ENCODE data around the gene DNMT3A. TPM values are rescaled to one million over a fixed set of nuclear protein-coding genes. Genes with fewer than 3 reads are reported as not detected.
A peak's percentile ranks its signal among the peaks of the same experiment; 100 is the strongest.

Gene DNMT3A
- total and polyA plus RNA-seq, 4 donors: 33.7 to 52.3 (median 43.0) TPM

DNA sequence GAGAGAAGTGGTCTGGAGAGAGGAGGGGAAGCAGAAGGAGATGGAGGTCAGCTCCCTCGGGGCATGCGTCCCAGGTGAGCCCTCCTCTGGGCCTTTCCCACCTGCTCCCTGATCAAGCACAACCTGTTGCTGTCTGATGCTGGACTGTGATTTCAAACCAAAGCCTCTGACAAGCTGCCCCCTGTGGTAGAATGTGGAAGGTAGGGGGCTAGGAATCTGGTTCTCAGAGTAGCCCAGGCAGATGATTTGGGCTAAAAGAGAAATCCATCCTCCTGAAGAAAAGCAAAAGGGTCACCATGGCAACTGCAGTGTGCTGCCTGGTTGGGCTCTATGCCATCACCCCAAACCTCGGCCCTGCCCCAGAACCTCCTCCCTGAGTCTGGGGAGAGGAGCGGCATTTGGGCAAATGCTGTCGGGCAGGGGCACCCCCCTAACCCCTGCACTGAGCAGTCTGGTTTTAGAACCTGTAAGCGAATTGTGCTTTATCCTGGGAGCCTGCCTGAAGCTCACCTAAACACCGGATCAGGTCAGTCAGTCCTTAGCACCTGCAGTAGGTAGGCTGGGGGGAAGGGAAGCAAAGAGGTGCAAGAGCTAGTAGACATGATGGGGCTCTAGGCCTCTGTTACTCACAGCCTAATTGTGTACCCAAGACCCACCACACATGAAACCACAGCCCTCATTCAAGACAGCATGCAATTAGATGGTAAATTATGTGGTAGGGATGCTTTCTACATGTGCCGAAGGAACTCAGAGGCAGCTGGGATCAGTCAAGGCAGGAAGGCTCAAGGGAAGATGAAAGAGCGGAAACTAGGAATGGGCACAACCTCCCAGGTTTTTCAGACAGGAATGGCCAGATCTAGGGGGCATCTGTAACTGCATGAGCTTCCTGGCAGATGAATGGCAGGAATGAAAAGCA, 83.5 kb downstream of the DNMT3A start:
- no peak for DNase-seq (ENCODE audit: low read depth in 4 of 6, low spot score in 6 of 6)
- Histone ChIP-seq H3K27ac (ENCODE audit: low read depth, low read length) (peak overlapping the region; percentile 55), H3K36me3 (ENCODE audit: control insufficient read depth, insufficient read depth, low read length) (peaks cover 37% of the 10 kb centered on the region), H3K4me3 (ENCODE audit: low read depth, low read length) (no peak overlapping the region), H3K4me1 (ENCODE audit: control insufficient read depth, insufficient read depth, low read length) (peaks cover 35% of the 10 kb centered on the region), H3K27me3 (ENCODE audit: control insufficient read depth, insufficient read depth, low read length) (no peaks in the 10 kb centered on the region), H3K9me3 (ENCODE audit: control insufficient read depth, insufficient read depth, low read length) (no peaks in the 10 kb centered on the region)
- WGBS (ENCODE audit: insufficient coverage): 72% methylated on average over 6 of the region's 9 CpGs

DNA sequence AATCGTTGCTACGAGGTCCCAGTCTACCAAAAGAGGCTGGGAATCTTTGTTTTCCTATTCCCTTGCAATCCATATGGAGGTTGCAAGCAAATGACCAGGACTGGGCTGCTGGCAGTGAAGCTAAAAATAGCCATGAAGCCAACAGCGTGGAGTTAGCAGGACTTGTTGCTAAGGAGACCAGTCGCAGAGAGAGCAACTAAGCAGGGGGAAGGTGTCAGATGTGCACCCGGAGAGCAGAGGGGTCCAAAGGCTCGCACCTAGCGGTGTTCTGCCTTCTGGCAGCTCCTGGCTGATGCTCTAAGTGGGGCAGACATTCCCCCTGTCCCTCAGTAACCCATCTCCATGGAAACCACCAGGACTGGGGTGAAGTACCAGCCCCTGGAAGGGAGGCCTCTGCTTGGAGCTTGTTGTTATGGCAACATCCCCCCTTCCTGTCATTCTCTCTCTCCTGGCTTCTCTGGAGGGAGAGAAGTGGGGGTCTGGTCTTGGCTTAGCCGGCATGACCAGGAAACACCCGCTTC, 84.6 kb downstream of the DNMT3A start:
- H3K27ac ChIP-seq (ENCODE audit: low read depth, low read length): peak overlapping the region; percentile 55
- H3K9me3 ChIP-seq (ENCODE audit: control insufficient read depth, insufficient read depth, low read length): no peaks in the 10 kb centered on the region
- peak in 3 of 6 donors; percentile 54 to 91 (median 85) for DNase-seq (ENCODE audit: low read depth in 4 of 6, low spot score in 6 of 6)
- H3K36me3 ChIP-seq (ENCODE audit: control insufficient read depth, insufficient read depth, low read length): peaks cover 42% of the 10 kb centered on the region
- WGBS (ENCODE audit: insufficient coverage): 3% methylated on average over 7 of the region's 9 CpGs
- H3K4me1 ChIP-seq (ENCODE audit: control insufficient read depth, insufficient read depth, low read length): peaks cover 43% of the 10 kb centered on the region
- no peak overlapping the region for H3K4me3 ChIP-seq (ENCODE audit: low read depth, low read length)
- H3K27me3 ChIP-seq (ENCODE audit: control insufficient read depth, insufficient read depth, low read length): no peaks in the 10 kb centered on the region

DNA sequence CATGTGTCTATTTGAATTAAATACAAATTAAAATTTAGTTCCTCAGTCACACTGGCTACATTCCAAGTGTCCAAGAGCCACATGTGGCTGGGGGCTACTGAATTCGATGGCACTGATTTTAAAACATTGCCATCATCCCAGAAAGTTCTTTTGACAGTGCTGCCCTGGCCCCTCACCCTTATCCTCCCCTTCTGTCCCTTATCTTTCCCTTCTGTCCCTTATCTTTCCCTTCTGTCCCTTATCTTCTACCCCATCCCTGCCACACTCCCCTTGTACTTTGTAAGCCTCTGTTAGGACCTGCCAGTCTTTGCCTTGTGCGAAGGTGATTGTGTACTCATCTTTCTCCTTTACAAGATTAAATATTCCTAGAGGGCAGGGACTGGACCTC, 85.2 kb downstream of the DNMT3A start:
- Histone ChIP-seq H3K27ac (ENCODE audit: low read depth, low read length) (peak overlapping the region; percentile 55), H3K4me3 (ENCODE audit: low read depth, low read length) (no peak overlapping the region), H3K9me3 (ENCODE audit: control insufficient read depth, insufficient read depth, low read length) (no peaks in the 10 kb centered on the region), H3K4me1 (ENCODE audit: control insufficient read depth, insufficient read depth, low read length) (peaks cover 49% of the 10 kb centered on the region), H3K36me3 (ENCODE audit: control insufficient read depth, insufficient read depth, low read length) (peaks cover 43% of the 10 kb centered on the region), H3K27me3 (ENCODE audit: control insufficient read depth, insufficient read depth, low read length) (no peaks in the 10 kb centered on the region)
- DNase-seq (ENCODE audit: low read depth in 4 of 6, low spot score in 6 of 6): no peak
- WGBS (ENCODE audit: insufficient coverage): 67% methylated on average over 1 of the region's 2 CpGs

DNA sequence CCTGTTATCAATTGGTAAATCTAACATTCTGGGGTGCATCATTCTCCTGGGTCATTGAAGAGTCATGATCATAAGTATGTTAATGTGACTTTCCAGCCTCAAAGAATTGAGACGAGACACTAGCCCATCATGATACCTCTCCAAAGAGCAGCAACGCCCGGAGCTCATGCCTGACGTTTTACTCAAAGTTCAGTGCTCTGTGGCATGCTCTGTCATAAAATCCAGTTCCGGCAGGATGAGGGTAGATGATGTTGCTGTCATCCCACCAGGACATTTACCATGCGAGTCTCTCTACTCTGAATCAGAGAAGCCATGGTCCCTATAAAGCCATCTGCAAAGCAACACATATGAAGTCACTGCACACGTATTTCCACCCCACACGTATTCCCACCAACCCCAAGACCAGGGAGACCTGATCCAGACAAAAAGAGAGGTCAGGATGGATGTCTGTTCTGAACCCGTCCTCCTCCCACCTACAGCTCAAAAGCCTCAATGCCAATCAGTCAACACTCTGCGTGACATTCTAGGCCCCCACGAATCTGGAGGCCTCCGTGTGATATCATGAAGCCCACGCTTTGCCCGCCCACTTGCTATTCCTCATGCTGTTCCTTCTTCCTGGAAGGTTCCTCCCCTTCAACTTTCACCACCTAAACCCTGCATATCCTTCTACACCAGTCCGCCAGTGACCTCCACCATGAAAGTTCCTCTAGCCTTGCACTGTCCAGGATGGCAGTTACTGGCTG, 85.8 kb downstream of the DNMT3A start:
- no peak overlapping the region for H3K27ac ChIP-seq (ENCODE audit: low read depth, low read length)
- no peaks in the 10 kb centered on the region for H3K27me3 ChIP-seq (ENCODE audit: control insufficient read depth, insufficient read depth, low read length)
- no peaks in the 10 kb centered on the region for H3K9me3 ChIP-seq (ENCODE audit: control insufficient read depth, insufficient read depth, low read length)
- no peak overlapping the region for H3K4me3 ChIP-seq (ENCODE audit: low read depth, low read length)
- peaks cover 54% of the 10 kb centered on the region for H3K4me1 ChIP-seq (ENCODE audit: control insufficient read depth, insufficient read depth, low read length)
- H3K36me3 ChIP-seq (ENCODE audit: control insufficient read depth, insufficient read depth, low read length): peaks cover 45% of the 10 kb centered on the region
- WGBS (ENCODE audit: insufficient coverage): 86% methylated on average over 9 of the region's 15 CpGs
- DNase-seq (ENCODE audit: low read depth in 4 of 6, low spot score in 6 of 6): no peak

DNA sequence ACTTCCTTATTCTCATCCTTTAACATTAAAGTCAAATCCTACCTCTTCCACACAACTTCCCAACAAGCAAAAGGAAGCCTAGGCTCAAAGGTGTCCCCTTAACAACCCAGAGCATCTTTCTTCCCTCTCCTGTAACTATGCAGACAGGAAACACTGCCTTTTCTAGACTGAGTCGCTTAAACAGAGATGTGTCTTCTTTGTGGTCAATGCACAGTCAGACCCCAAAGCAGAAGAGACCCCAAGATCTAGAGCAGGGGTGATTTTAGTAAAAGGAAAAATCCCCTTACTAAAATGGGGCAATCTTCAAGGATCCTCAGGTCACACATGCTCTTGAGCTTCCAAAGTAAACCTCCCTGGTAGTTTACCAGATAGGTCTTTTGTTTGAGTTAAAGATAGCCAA, 86.8 kb downstream of the DNMT3A start:
- Histone ChIP-seq H3K27me3 (ENCODE audit: control insufficient read depth, insufficient read depth, low read length) (no peaks in the 10 kb centered on the region), H3K9me3 (ENCODE audit: control insufficient read depth, insufficient read depth, low read length) (no peaks in the 10 kb centered on the region), H3K36me3 (ENCODE audit: control insufficient read depth, insufficient read depth, low read length) (peaks cover 46% of the 10 kb centered on the region), H3K4me3 (ENCODE audit: low read depth, low read length) (no peak overlapping the region), H3K4me1 (ENCODE audit: control insufficient read depth, insufficient read depth, low read length) (peaks cover 62% of the 10 kb centered on the region), H3K27ac (ENCODE audit: low read depth, low read length) (no peak overlapping the region)
- no CpG with 5 or more reads among the region's 1 CpG for WGBS (ENCODE audit: insufficient coverage)
- no peak for DNase-seq (ENCODE audit: low read depth in 4 of 6, low spot score in 6 of 6)

DNA sequence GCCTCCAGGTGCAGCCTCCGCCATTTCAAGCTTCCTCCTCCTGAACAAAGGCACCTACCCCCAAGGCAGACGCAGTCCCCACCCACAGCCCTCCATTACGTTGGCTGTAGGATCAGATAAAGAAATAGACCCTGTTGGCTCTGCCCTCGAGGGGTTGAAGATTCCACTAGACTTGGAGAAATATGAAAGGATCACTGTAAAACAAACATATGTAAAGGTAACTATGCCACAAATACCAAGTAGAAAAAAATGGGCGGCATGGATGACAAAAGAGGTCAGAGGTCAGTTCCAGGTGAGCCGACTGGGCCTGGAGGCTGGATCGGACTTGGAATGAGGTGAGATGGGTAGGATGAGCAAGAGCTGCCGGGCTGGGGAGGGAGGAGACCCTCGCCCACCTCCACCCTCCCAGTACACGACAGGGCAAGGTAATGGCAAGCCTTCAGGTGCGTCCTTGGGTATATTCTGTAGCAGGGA, 88.5 kb downstream of the DNMT3A start:
- WGBS (ENCODE audit: insufficient coverage): 100% methylated on average over 1 of the region's 11 CpGs

DNA sequence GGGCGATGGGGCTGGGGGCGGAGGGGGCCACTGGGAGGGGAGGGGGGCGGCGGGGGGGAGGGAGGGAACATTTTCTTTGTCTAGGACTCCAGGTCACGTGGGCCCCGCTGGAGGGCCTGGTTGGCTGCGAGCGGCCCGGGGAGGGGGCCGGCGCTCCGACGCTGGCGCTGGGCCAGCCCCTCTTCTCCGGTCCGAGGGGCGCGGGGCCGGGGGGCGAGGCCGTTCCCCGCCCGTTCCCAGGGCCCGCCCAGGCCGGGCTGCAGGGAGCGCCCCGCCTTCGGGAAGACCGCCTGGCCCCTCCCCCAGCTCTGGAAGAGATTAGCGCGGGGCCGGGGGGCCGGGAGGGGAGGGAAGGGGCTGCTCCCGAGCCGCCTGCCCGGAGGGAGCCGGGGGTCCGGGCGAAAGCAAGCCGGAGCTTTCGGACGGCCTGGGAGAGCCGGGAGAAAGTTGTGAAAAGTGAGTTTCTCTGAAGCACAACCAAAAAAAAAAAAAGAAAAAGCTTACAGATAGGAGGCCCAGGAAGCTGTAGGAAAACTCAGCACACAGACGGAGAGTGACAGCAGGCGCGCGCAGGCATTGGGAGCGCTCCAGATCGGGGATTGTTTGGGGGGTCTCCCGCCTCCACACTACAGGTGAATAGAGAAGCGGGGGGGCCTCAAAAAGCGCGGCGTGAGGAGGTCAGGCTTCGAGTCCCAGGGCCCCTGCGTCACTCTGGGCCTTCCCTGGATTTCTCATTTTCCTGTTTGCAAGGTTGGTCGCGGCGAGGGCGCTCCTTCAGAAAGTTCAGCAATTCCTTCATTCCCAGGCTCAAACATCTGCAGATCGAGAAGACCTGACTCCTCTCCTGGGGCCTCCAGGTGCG, 89.2 kb downstream of the DNMT3A start:
- no peaks in the 10 kb centered on the region for H3K27me3 ChIP-seq (ENCODE audit: control insufficient read depth, insufficient read depth, low read length)
- H3K27ac ChIP-seq (ENCODE audit: low read depth, low read length): peak overlapping the region; percentile 88
- peaks cover 45% of the 10 kb centered on the region for H3K4me1 ChIP-seq (ENCODE audit: control insufficient read depth, insufficient read depth, low read length)
- 4% methylated on average over 39 of the region's 62 CpGs for WGBS (ENCODE audit: insufficient coverage)
- peak overlapping the region; percentile 60 for H3K4me3 ChIP-seq (ENCODE audit: low read depth, low read length)
- H3K36me3 ChIP-seq (ENCODE audit: control insufficient read depth, insufficient read depth, low read length): peaks cover 43% of the 10 kb centered on the region
- peak in 5 of 6 donors; percentile 66 to 96 (median 77) for DNase-seq (ENCODE audit: low read depth in 4 of 6, low spot score in 6 of 6)
- H3K9me3 ChIP-seq (ENCODE audit: control insufficient read depth, insufficient read depth, low read length): no peaks in the 10 kb centered on the region

More for the DNA sequence above, 88.5 kb downstream of the DNMT3A start:
- Histone ChIP-seq H3K36me3 (ENCODE audit: control insufficient read depth, insufficient read depth, low read length) (peaks cover 41% of the 10 kb centered on the region), H3K4me3 (ENCODE audit: low read depth, low read length) (peak overlapping the region; percentile 57), H3K27ac (ENCODE audit: low read depth, low read length) (peak overlapping the region; percentile 87), H3K27me3 (ENCODE audit: control insufficient read depth, insufficient read depth, low read length) (no peaks in the 10 kb centered on the region), H3K9me3 (ENCODE audit: control insufficient read depth, insufficient read depth, low read length) (no peaks in the 10 kb centered on the region), H3K4me1 (ENCODE audit: control insufficient read depth, insufficient read depth, low read length) (peaks cover 52% of the 10 kb centered on the region)
- no peak for DNase-seq (ENCODE audit: low read depth in 4 of 6, low spot score in 6 of 6)

DNA sequence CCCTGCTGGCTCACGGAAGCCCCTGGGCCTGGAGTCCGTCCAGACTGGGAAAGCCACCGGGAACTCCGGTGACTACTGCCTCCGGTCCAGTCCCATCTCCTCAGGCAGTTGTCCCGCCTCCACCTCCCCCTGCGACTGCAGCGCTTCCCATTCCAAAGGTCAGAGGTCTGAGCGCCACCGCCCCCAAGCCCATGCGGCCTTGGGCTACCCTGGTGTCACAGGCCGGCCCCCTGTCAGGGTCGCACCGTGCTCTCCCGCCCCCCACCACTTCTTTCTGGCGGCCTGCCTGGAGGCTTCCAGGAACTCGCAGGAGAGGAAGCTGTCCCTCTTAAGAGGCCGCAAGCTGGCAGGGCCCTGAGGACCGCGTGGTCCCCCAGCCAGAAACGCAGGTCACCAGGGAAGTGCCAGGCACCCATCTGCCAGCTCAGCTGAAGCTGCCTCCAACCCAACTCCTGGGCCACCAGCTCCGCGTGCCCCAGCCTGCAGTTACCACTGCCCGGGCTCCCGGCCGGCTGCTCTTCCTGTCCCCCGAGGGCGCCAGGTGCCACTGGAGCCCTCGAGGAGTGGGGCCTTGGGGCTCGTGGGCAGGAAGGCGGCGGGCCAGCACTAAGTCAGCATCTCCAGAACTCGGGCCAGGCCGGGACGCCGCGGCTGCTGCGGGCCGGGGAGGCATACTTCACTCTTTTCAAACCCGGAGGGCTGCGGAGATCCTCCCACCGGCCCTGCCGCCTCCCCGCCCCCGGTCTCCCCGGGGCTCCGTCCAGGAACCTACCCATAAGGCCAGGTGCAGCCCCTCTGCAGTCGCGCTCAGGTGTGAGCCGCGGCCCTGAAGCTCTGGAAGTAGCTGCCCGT, 90.1 kb downstream of the DNMT3A start:
- H3K4me1 ChIP-seq (ENCODE audit: control insufficient read depth, insufficient read depth, low read length): peaks cover 39% of the 10 kb centered on the region
- DNase-seq (ENCODE audit: low read depth in 4 of 6, low spot score in 6 of 6): peak in 2 of 6 donors; percentile 63 to 79
- H3K9me3 ChIP-seq (ENCODE audit: control insufficient read depth, insufficient read depth, low read length): no peaks in the 10 kb centered on the region
- peaks cover 52% of the 10 kb centered on the region for H3K36me3 ChIP-seq (ENCODE audit: control insufficient read depth, insufficient read depth, low read length)
- 3% methylated on average over 47 of the region's 52 CpGs for WGBS (ENCODE audit: insufficient coverage)
- peak overlapping the region; percentile 88 for H3K27ac ChIP-seq (ENCODE audit: low read depth, low read length)
- peak overlapping the region; percentile 60 for H3K4me3 ChIP-seq (ENCODE audit: low read depth, low read length)
- H3K27me3 ChIP-seq (ENCODE audit: control insufficient read depth, insufficient read depth, low read length): no peaks in the 10 kb centered on the region
